ENCODE data around the gene B3GAT2.

- TF ChIP-seq CTCF (IDR thresholded peaks at IDR 0.05; ENCODE audit: low read depth, low read length) (no peak), EZH2phosphoT487 (IDR thresholded peaks at IDR 0.05; ENCODE audit: low read depth) (no peak)
These were observed 53.0 kb downstream of the B3GAT2 start for GRCh38 chr6:70903665-70904452.
